BJ (cell line): ENCODE results near the gene TAF4B. TPM values are rescaled to one million over a fixed set of nuclear protein-coding genes. Genes with fewer than 3 reads are reported as not detected.

Source experiments
- CTCF ChIA-PET: fragments of 350-600 bp; formaldehyde crosslinking; extraction: SDS; loops from one replicate; lab custom pipeline; 2021; ENCODE audit warnings: antibody characterized with exemption, inconsistent platforms; lab: Yijun Ruan, JAX
- POLR2A ChIA-PET: fragments of 300-600 bp; sonication (Branson Sonifier 250); formaldehyde crosslinking; extraction: SDS; loops from one replicate; lab custom pipeline; 2021; ENCODE audit warnings: antibody characterized with exemption; lab: Charles Lee
- DNase-seq: peaks from one replicate; pipeline ENCODE4 v3.0.0-alpha.2; 2011; ENCODE audit warnings: low read depth
- H3K27me3 ChIP-seq: 2 replicates; pipeline ENCODE4 v1.6.0; 2011; ENCODE audit warnings: low read length; ENCODE audit not compliant: control insufficient read depth, insufficient read depth
- H3K36me3 ChIP-seq: 2 replicates; pipeline ENCODE4 v1.5.1; 2011; ENCODE audit warnings: low read length; ENCODE audit not compliant: control insufficient read depth, insufficient read depth
- H3K4me3 ChIP-seq: 2 replicates; pipeline ENCODE4 v1.5.1; 2011; ENCODE audit warnings: low read depth, mild to moderate bottlenecking, control low read depth, low read length
- CTCF ChIP-seq: IDR thresholded peaks from 2 replicates; pipeline ENCODE4 v1.5.1; 2011; ENCODE audit warnings: low read depth, mild to moderate bottlenecking, control low read depth, inconsistent platforms, low read length, moderate library complexity; ENCODE audit not compliant: insufficient read depth
- polyA plus RNA-seq: library from polyadenylated mRNA; depleted of rRNA; stranded (reverse); fragments of >200 nt; gene quantifications from 2 replicates; pipeline ENCODE4 v1.2.3, GENCODE V29; 2011

The TAF4B gene
- polyA plus RNA-seq, 1 experiment: 1.1 TPM

DNA sequence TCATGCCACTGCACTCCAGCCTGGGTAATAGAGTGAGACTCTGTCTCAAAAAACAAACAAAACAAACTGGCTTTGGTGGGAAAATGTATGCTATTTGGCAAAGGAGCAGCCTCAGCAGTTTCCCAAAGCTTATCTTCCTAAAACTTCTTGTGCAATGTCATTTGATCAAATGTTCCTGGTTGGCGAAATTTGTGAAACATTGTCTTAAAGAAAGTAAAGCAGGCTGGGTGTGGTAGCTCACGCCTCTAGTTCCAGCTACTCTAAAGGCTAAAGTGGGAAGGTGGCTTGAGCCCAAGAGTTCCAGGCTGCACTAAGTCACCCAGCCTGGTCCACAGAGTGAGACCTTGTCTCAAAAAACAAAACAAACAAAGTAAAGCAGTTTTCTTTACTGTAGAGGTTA lies 17.3 kb upstream of the TAF4B start:
- H3K27me3 ChIP-seq: no peaks in the 10 kb centered on the region
- no peaks in the 10 kb centered on the region for H3K36me3 ChIP-seq
- H3K4me3 ChIP-seq: no peak overlapping the region
- TF ChIP-seq CTCF: no peak
- no peak for DNase-seq
- ChIA-PET CTCF (interaction anchor here (0.8 to 0.9 kb wide), 2 partner anchors 9 to 10 kb away, joined by 3 to 4 read pairs; no protein-coding TSS in a partner anchor), POLR2A (no interaction called here)

- Histone ChIP-seq H3K4me3 (no peak overlapping the region), H3K36me3 (no peaks in the 10 kb centered on the region), H3K27me3 (no peaks in the 10 kb centered on the region)
- ChIA-PET CTCF (no interaction called here), POLR2A (no interaction called here)
- no peak for DNase-seq
- no peak for TF ChIP-seq CTCF
Measured at GRCh38 chr18:26210147-26210546, 16.1 kb upstream of the TAF4B start.

GRCh38 chr18:26215247-26215970 lies 10.8 kb upstream of the TAF4B start:
- Histone ChIP-seq H3K36me3 (no peaks in the 10 kb centered on the region), H3K27me3 (no peaks in the 10 kb centered on the region), H3K4me3 (no peak overlapping the region)
- ChIA-PET POLR2A (no interaction called here), CTCF (no interaction called here)
- DNase-seq: no peak
- TF ChIP-seq CTCF: no peak

- H3K36me3 ChIP-seq: no peaks in the 10 kb centered on the region
- ChIA-PET CTCF (no interaction called here), POLR2A (no interaction called here)
- no peak for DNase-seq
- H3K4me3 ChIP-seq: no peak overlapping the region
- no peaks in the 10 kb centered on the region for H3K27me3 ChIP-seq
- no peak for TF ChIP-seq CTCF
Measured at GRCh38 chr18:26225022-26225693, 1.1 kb upstream of the TAF4B start.

- H3K27me3 ChIP-seq: no peaks in the 10 kb centered on the region
- TF ChIP-seq CTCF: no peak
- H3K4me3 ChIP-seq: peak overlapping the region; percentile 92
- ChIA-PET POLR2A (no interaction called here), CTCF (no interaction called here)
- DNase-seq: no peak
- H3K36me3 ChIP-seq: no peaks in the 10 kb centered on the region
Measured at GRCh38 chr18:26225915-26226228, 373 bp upstream of the TAF4B start.
